ENCODE data around the gene ITCH.

DNA sequence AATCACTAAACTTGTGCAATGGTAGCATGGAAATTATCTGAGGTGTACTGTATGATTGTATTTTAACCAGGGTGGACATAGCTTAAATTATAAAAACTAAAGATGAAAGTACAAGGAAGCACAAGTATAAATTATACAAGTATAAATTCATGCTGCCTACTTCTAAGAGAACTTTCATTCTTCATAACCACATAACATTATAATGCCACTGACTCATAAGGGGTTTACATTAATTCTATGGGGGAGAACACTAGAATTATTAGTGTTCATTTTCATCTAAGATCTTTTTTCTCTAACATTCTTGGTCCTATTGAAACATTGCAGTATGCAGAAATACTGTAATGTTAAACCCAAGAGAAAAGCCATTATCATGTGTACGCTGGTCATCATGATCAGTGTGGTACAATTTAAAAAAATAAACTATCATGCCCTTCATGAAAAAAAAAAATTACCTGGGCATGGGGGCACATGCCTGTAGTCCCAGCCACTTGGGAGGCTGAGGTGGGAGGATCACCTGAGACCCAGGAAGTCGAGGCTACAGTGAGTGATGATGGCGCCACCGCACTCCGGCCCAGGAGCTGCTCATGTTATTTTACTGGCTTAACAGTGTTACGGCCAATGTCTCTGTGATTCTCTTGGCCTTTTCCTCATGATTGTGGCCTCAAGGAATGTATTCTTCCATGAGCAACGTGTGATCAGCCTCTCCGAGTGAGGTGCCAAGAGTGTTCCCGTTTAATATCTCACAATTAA, 34.0 kb upstream of the ITCH start:
- TF ChIP-seq POLR2A (IDR thresholded peaks at IDR 0.05; ENCODE audit: low read depth, low read length) = no peak
- TF ChIP-seq TAF1 (IDR thresholded peaks at IDR 0.05; ENCODE audit: borderline replicate concordance, low read depth, low read length) = no peak
